ENCODE results near the gene FOSB. TPM values are rescaled to one million over a fixed set of nuclear protein-coding genes. Genes with fewer than 3 reads are reported as not detected.

FOSB gene
- total RNA-seq, 1 donor from 2014 or later = 3.6 TPM

DNA sequence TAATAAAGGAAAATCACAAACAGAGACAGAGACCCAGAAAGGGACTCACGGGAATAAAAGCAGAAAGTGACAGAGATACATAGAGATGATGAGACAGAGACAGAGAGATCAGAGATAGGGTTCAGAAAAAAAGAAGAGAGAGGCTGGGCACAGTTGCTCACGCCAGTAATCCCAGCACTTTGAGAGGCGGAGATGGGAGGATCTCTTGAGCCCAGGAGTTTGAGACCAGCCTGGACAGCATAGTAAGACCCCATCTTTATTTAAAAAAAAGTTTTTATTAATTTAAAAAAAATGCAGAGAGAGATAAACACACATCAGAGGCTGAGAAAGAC lies 19.4 kb upstream of the FOSB start:
- Histone ChIP-seq H3K27ac (no peak overlapping the region), H3K4me3 (no peak overlapping the region), H3K9me3 (no peaks in the 10 kb centered on the region), H3K4me1 (peaks cover 20% of the 10 kb centered on the region), H3K27me3 (no peaks in the 10 kb centered on the region), H3K36me3 (no peaks in the 10 kb centered on the region)
- intact Hi-C loops (cut with DNase I) = no loop called here
- no peak for ATAC-seq
- TF ChIP-seq, protein P1, sequence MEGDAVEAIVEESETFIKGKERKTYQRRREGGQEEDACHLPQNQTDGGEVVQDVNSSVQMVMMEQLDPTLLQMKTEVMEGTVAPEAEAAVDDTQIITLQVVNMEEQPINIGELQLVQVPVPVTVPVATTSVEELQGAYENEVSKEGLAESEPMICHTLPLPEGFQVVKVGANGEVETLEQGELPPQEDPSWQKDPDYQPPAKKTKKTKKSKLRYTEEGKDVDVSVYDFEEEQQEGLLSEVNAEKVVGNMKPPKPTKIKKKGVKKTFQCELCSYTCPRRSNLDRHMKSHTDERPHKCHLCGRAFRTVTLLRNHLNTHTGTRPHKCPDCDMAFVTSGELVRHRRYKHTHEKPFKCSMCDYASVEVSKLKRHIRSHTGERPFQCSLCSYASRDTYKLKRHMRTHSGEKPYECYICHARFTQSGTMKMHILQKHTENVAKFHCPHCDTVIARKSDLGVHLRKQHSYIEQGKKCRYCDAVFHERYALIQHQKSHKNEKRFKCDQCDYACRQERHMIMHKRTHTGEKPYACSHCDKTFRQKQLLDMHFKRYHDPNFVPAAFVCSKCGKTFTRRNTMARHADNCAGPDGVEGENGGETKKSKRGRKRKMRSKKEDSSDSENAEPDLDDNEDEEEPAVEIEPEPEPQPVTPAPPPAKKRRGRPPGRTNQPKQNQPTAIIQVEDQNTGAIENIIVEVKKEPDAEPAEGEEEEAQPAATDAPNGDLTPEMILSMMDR (IDR thresholded peaks at IDR 0.05) = no peak
- no peak for DNase-seq

DNA sequence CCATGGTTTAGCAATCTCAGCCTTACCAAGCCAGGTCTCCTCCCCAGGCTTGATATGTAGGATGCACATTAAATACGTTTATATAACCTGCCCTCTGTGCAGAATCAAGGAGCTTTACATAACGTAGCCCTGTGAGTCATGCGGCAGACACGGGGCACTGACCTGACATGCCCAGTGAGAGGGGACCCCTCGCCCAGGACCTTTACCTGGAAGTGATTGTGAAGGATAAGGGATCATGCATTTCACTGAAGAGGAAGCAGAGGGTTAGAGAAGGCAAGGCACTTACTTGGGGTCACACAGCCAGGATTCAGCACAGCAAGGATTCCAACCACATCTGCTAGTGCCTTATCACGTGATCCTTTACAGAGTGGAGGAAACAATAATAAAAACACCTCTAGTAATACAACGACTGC lies 18.9 kb upstream of the FOSB start:
- intact Hi-C loops (cut with DNase I) = no loop called here

DNA sequence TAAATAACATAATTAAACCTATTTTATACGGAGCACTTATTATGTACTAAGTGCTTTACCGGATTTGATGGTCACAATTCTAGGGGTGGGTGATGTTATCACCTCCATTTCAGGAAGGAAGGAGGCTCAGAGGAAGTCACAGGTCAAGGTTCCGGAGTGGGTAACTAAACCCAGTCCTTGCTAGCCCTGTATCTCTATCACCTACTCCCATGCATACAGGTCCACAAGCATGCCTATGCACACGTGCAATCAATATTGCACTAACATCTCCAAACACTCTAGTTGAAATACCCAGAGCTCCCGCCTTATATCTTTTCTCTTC lies 17.8 kb upstream of the FOSB start:
- no peak for DNase-seq
- TF ChIP-seq, protein P1 (IDR thresholded peaks at IDR 0.05) = no peak
- ATAC-seq = peak; percentile 1
- intact Hi-C loops (cut with DNase I) = no loop called here
- Histone ChIP-seq H3K4me1 (peaks cover 20% of the 10 kb centered on the region), H3K9me3 (no peaks in the 10 kb centered on the region), H3K27me3 (no peaks in the 10 kb centered on the region), H3K4me3 (peak overlapping the region; percentile 55), H3K27ac (peak overlapping the region; percentile 98), H3K36me3 (no peaks in the 10 kb centered on the region)

More for the DNA sequence above, 18.9 kb upstream of the FOSB start:
- no peak for ATAC-seq
- TF ChIP-seq, protein P1 (IDR thresholded peaks at IDR 0.05) = no peak
- no peak overlapping the region for H3K27ac ChIP-seq
- DNase-seq = no peak
- no peaks in the 10 kb centered on the region for H3K27me3 ChIP-seq
- no peak overlapping the region for H3K4me3 ChIP-seq
- H3K9me3 ChIP-seq = no peaks in the 10 kb centered on the region
- H3K36me3 ChIP-seq = no peaks in the 10 kb centered on the region
- peaks cover 20% of the 10 kb centered on the region for H3K4me1 ChIP-seq

DNA sequence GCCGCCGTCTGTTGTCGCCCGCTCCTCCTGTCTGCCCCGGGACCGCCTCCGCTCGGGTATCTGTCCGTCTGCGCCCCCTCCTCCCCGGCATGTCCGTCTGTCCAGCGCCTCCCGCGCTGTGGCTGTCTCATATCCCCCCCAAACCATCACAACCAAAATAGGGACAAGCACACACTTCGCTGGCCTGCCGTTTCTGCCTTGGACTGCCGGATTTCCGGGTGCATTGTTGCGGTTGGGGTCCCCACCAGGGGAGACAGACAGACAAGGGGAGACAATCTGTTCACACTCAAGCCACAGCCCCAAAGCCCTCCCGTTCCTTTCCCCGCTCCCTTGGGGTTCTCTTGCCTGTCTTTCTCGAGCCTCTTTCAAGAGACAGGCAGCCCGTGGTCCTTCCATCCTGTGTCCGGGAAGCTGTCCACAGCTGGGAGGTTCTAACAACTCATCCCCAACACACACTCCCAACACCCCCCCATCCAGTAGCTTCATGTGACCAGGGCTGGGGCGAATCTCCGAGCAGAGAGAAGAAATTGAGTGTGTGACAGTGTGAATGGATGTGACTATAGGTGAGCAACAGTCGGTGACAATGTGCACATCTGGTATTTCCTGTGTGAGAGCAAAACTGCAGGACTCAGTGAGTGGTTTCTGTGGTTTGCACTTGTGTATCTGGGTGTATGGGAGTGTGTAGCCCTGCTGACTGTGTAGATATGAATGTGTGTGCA lies 16.5 kb upstream of the FOSB start:
- DNase-seq (no peak), ATAC-seq (no peak)
- H3K36me3 ChIP-seq = no peaks in the 10 kb centered on the region
- peaks cover 29% of the 10 kb centered on the region for H3K4me1 ChIP-seq
- intact Hi-C loops (cut with DNase I) = no loop called here
- no peaks in the 10 kb centered on the region for H3K27me3 ChIP-seq
- TF ChIP-seq, protein P1 (IDR thresholded peaks at IDR 0.05) = no peak
- peak overlapping the region; percentile 98 for H3K27ac ChIP-seq
- peak overlapping the region; percentile 55 for H3K4me3 ChIP-seq
- no peaks in the 10 kb centered on the region for H3K9me3 ChIP-seq

DNA sequence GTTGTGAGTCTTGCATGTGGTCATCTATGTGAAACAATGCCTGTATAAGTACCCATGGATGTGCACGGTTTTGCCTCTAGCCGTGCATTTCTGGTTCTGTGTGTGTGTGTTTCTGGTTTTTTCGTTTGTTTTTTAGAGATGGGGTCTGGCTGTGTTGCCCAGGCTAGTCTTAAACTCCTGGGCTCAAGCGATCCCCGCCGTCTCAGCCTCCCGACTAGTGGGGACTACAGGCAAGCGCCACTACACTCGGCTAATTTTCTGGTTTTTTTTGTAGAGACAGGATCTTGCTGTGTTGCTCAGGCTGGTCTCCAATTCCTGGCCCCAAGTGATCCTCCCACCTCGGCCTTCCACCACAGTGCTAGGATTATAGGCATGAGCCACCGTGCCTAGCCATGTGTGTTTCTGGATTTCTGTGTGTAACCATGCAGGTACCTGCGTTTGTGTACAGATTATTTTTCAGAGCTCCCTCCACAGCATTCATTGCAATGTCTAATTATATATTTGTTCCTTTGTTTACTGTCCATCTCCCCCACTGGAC lies 15.9 kb upstream of the FOSB start:
- Histone ChIP-seq H3K27me3 (no peaks in the 10 kb centered on the region), H3K4me3 (no peak overlapping the region), H3K9me3 (no peaks in the 10 kb centered on the region), H3K4me1 (peaks cover 30% of the 10 kb centered on the region), H3K27ac (peak overlapping the region; percentile 98), H3K36me3 (no peaks in the 10 kb centered on the region)
- TF ChIP-seq, protein P1 (IDR thresholded peaks at IDR 0.05) = no peak
- DNase-seq (no peak), ATAC-seq (no peak)
- intact Hi-C loops (cut with DNase I) = no loop called here
